Activated naive CD8-positive, alpha-beta T cell treated with anti-CD3 and anti-CD28 coated beads, Interleukin-2, amount 50 U/mL, for 24 hours (primary cell): ENCODE data around the gene BRME1.

Experiments
- ATAC-seq: fragments of 150-1000 bp; cut with Tn5 transposase; one replicate; pipeline ENCODE4 v1.10.0; 2021
- DNase-seq: peaks from one replicate; pipeline ENCODE4 v3.0.0; 2021
- H3K27ac Mint-ChIP-seq: one replicate; pipeline ENCODE4 v1.8.0; 2021; ENCODE audit warnings: mild to moderate bottlenecking, mixed read lengths
- H3K27me3 Mint-ChIP-seq: one replicate; pipeline ENCODE4 v1.8.0; 2021; ENCODE audit warnings: mixed read lengths
- H3K36me3 Mint-ChIP-seq: one replicate; pipeline ENCODE4 v1.8.0; 2021; ENCODE audit warnings: low read depth, mixed read lengths
- H3K4me1 Mint-ChIP-seq: one replicate; pipeline ENCODE4 v1.8.0; 2021; ENCODE audit warnings: mixed read lengths
- H3K4me3 Mint-ChIP-seq: one replicate; pipeline ENCODE4 v1.8.0; 2021; ENCODE audit warnings: mild to moderate bottlenecking, moderate library complexity, mixed read lengths
- H3K9me3 Mint-ChIP-seq: one replicate; pipeline ENCODE4 v1.8.0; 2021; ENCODE audit warnings: mixed read lengths

BRME1 gene

DNA sequence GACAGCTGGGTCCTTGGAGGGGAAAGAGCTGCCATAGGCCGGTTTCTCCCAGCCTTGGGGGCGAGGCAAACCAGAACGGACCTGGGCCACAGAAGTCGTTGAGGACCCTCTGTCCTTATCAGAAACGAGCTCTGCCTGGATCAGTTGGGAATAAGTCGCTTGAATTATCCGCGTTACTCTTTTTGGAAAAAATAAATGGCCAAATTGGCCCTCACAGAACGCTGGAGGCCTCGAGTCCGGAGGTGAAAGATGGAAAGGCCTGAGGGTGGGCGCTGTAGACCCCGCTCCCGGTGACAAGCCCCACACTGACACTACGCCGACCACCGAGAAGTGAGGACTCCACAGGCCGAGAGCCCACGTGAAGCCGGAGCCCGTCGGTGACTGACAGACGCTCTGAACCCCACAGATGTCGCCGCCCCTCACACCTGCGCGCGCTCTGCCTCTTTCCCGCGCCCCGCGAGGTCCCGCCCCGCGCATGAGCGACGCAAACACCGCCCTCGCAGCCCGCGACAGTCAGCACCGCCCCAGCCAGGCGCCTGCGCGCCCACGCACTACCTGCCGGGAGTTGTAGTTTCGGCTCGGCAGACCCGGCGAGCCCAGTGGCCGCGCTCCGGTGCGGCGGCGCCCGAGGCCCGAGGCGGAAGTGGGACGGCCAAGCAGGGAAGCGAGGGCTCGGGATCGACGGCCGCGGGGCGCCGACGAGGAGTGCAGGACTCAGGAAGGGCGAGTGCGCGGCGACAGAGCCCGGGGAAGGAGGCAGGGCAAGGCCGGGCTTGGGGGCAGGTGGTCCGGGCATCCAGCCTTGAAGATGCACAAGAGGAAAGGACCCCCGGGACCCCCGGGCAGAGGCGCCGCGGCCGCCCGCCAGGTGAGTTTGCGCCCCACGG lies at the start of gene BRME1, which contains the start of gene CC2D1A:
Gene BRME1 (minus strand): TSS at position 484 of the 887 bp plus-strand sequence. CDS start 1,225 bp downstream, outside the sequence.
Gene CC2D1A (plus strand): TSS at position 568 of the 887 bp plus-strand sequence. CDS start 241 bp downstream, at position 809.
- H3K4me1 Mint-ChIP-seq = peaks cover 15% of the 10 kb centered on the region
- ATAC-seq = peak; percentile 96

GRCh38 chr19:13954185-13954584 lies 48.3 kb upstream of the BRME1 start:
- Mint-ChIP-seq H3K36me3 (peaks cover 7% of the 10 kb centered on the region), H3K4me3 (peak overlapping the region; percentile 86), H3K9me3 (no peaks in the 10 kb centered on the region), H3K27ac (no peak overlapping the region), H3K4me1 (peaks cover 20% of the 10 kb centered on the region), H3K27me3 (no peaks in the 10 kb centered on the region)
- DNase-seq (no peak), ATAC-seq (no peak)

More for the DNA sequence above, at the start of gene BRME1, which contains the start of gene CC2D1A:
- Mint-ChIP-seq H3K36me3 (peaks cover 5% of the 10 kb centered on the region), H3K27ac (peak within 1 kb of the TSS; percentile 89), H3K4me3 (peak within 1 kb of the TSS; percentile 82), H3K9me3 (no peaks in the 10 kb centered on the region), H3K27me3 (no peaks in the 10 kb centered on the region)
- DNase-seq = peak; percentile 97

- peaks cover 5% of the 10 kb centered on the region for H3K36me3 Mint-ChIP-seq
- no peaks in the 10 kb centered on the region for H3K27me3 Mint-ChIP-seq
- peak; percentile 12 for DNase-seq
- H3K4me1 Mint-ChIP-seq = peaks cover 20% of the 10 kb centered on the region
- no peaks in the 10 kb centered on the region for H3K9me3 Mint-ChIP-seq
- peak overlapping the region; percentile 86 for H3K4me3 Mint-ChIP-seq
- ATAC-seq = no peak
- peak overlapping the region; percentile 74 for H3K27ac Mint-ChIP-seq
Observed at GRCh38 chr19:13952931-13953531, 47.1 kb upstream of the BRME1 start.

DNA sequence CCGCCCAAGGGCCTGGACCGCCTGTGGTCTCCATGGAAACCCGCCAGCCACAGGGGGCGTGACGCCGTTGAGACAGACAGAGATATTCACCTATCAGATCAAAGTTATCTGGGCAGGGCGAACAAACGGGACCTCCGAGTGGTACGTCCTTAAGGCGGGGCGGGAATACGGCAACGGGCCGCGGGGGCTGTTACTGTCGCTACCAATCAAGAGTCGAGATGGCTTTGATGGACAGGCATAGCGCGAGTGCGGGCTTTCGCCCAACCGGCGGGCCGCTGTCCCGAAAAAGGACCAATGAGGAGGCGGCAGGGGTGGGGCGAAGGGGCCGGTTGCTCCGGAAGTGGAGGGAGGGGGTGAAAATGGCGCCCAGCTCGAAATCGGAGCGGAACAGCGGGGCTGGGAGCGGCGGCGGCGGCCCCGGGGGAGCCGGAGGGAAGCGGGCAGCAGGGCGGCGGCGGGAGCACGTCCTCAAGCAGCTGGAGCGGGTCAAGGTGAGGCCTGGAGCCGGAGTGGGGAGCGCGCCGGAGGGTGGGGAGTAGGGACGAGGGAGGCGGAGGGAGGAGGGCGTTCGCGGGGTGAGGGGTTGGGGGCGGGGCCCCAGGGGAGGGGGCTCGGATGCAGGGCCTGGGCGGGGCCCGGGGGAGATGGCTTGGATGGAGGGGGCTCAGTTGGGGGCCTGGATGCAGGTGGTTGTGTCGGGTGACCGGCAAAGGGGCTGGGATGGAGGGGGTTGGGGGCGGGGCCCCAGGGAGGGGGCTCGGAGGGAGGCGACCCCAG lies 46.4 kb upstream of the BRME1 start, which contains the start of gene DCAF15:
Gene DCAF15 (plus strand): TSS at position 356 of the 777 bp plus-strand sequence. CDS start 4 bp downstream, at position 360.
- H3K4me3 Mint-ChIP-seq = peak within 1 kb of the TSS; percentile 91
- DNase-seq = peak; percentile 98

DNA sequence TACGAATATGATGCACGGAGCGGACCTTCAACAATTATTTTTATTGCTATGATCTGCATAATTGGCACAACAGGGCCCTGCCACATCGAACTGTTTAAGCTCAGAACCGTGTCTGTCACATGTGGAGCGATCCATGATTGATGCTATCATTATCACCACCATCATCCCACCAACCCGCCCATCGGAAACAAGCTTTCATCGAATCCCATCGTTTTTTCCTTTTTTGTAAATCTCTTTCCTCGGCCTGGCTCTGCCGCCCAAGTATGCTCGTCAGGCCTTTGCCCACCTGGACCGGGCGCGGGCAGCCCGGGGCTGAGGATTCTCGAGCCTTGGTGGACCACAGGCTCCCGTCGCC lies 45.9 kb upstream of the BRME1 start:
- H3K9me3 Mint-ChIP-seq = no peaks in the 10 kb centered on the region

More for the DNA sequence above, 46.4 kb upstream of the BRME1 start, which contains the start of gene DCAF15:
- H3K4me1 Mint-ChIP-seq = peaks cover 20% of the 10 kb centered on the region
- peak; percentile 99 for ATAC-seq
- H3K27ac Mint-ChIP-seq = peak within 1 kb of the TSS; percentile 91
- H3K27me3 Mint-ChIP-seq = no peaks in the 10 kb centered on the region
- no peaks in the 10 kb centered on the region for H3K9me3 Mint-ChIP-seq
- peaks cover 5% of the 10 kb centered on the region for H3K36me3 Mint-ChIP-seq

DNA sequence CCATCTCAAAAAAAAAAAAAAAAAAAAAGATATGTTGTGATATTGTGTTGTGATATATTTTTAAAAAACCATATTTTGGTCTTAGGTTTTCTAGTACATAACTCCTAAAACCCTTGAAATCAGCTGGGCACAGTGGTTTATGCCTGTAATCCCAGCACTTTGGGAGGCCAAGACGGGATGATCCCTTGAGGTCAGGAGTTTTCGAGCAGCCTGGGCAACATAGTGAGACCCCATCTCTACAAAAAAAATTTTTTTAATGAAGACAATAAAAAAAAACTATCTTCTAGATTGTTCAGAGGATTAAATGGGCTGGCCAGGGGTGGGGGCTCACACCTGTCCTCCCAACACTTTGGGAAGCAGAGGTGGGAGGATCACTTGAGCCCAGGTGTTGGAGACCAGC lies 45.1 kb upstream of the BRME1 start:
- DNase-seq = no peak
- ATAC-seq = no peak
- Mint-ChIP-seq H3K4me1 (peaks cover 20% of the 10 kb centered on the region), H3K4me3 (no peak overlapping the region), H3K27me3 (no peaks in the 10 kb centered on the region), H3K36me3 (peaks cover 2% of the 10 kb centered on the region), H3K9me3 (no peaks in the 10 kb centered on the region), H3K27ac (no peak overlapping the region)

More for the DNA sequence above, 45.9 kb upstream of the BRME1 start:
- H3K27ac Mint-ChIP-seq = peak overlapping the region; percentile 91
- ATAC-seq (peak; percentile 2), DNase-seq (no peak)
- peaks cover 2% of the 10 kb centered on the region for H3K36me3 Mint-ChIP-seq
- no peaks in the 10 kb centered on the region for H3K27me3 Mint-ChIP-seq
- H3K4me3 Mint-ChIP-seq = peak overlapping the region; percentile 91
- H3K4me1 Mint-ChIP-seq = peaks cover 20% of the 10 kb centered on the region

DNA sequence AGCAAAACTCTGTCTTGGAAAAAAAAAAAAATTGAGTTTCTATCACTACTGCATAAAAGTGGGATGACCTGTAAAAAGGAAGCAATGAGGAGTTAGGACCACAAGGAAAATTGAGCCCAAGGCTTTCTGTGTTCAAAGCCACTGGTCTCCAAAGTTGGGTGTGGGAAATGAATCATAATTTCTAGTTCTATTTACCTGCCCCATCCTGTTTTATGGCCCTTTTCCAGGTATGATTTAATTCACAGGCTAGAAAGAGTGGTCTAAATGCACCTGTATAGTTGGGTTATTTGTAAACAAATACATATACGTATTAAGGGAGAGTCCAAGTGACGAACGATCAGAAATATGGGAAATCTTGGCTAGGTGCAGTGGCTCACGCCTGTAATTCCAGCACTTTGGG lies 40.5 kb upstream of the BRME1 start:
- Mint-ChIP-seq H3K27me3 (no peaks in the 10 kb centered on the region), H3K9me3 (no peaks in the 10 kb centered on the region), H3K27ac (no peak overlapping the region), H3K4me3 (no peak overlapping the region), H3K4me1 (no peaks in the 10 kb centered on the region), H3K36me3 (no peaks in the 10 kb centered on the region)
- no peak for ATAC-seq
- no peak for DNase-seq

GRCh38 chr19:13942023-13942684 lies 36.2 kb upstream of the BRME1 start:
- Mint-ChIP-seq H3K4me1 (no peaks in the 10 kb centered on the region), H3K27me3 (peaks cover 4% of the 10 kb centered on the region), H3K36me3 (no peaks in the 10 kb centered on the region), H3K4me3 (no peak overlapping the region), H3K9me3 (no peaks in the 10 kb centered on the region), H3K27ac (no peak overlapping the region)
- ATAC-seq (no peak), DNase-seq (no peak)

- Mint-ChIP-seq H3K27me3 (peaks cover 4% of the 10 kb centered on the region), H3K4me3 (no peak within 1 kb of the TSS), H3K9me3 (no peaks in the 10 kb centered on the region), H3K4me1 (no peaks in the 10 kb centered on the region), H3K36me3 (no peaks in the 10 kb centered on the region), H3K27ac (no peak within 1 kb of the TSS)
- ATAC-seq (no peak), DNase-seq (no peak)
Observed at GRCh38 chr19:13938301-13939064, 32.6 kb upstream of the BRME1 start, which contains the start of gene PODNL1. Gene PODNL1, minus strand, starts transcription at chr19:13938417. Its CDS starts 236 bp downstream, at chr19:13938181.

DNA sequence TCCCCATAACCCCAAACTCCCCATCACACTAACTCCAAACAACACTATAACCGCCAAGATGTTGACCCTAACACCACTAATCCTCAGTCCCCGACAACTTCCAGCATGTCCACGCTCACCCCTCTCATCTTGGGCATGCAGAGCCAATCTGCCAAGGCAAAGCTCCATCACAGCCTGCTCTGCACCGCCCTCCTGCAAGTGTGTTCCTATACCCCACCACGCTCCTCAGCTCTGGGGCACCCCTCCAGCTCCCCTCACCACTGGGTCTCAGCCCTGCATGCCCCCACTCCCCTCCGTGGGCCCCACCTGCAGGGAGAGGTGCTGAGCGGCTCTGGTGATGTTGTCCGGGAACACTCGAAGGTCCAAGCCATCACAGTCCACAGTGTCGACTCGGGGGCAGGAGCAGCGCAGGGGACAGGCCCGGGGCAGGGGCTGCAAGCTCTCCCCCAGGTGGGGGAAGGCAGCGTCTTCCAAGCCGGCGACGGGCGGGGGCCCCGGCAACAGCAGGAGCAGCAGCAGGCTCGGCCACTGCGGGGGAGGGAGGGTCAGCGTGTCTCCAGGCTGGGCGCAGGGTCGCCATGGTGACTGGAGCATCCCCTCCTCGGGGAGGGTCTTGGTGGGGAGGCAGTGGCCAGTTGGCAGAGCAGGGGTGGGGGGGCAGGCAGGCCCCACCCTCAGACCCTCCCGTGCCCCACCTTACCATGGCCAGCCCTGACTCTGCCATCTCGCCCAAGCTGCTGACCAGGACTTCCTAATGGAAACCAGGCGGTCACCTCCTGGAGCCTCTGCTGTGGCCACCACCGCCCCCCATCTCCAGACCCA lies 31.8 kb upstream of the BRME1 start:
- H3K27ac Mint-ChIP-seq = no peak overlapping the region
- DNase-seq (no peak), ATAC-seq (no peak)
- H3K4me1 Mint-ChIP-seq = no peaks in the 10 kb centered on the region
- no peak overlapping the region for H3K4me3 Mint-ChIP-seq
- H3K9me3 Mint-ChIP-seq = no peaks in the 10 kb centered on the region
- no peaks in the 10 kb centered on the region for H3K36me3 Mint-ChIP-seq
- H3K27me3 Mint-ChIP-seq = peaks cover 4% of the 10 kb centered on the region

- ATAC-seq (no peak), DNase-seq (no peak)
- Mint-ChIP-seq H3K27me3 (peaks cover 4% of the 10 kb centered on the region), H3K27ac (no peak overlapping the region), H3K9me3 (no peaks in the 10 kb centered on the region), H3K4me1 (no peaks in the 10 kb centered on the region), H3K4me3 (no peak overlapping the region), H3K36me3 (no peaks in the 10 kb centered on the region)
Observed at GRCh38 chr19:13935765-13936510, 30.0 kb upstream of the BRME1 start.

- Mint-ChIP-seq H3K27me3 (peaks cover 4% of the 10 kb centered on the region), H3K27ac (no peak overlapping the region), H3K4me3 (no peak overlapping the region), H3K4me1 (no peaks in the 10 kb centered on the region), H3K36me3 (no peaks in the 10 kb centered on the region), H3K9me3 (no peaks in the 10 kb centered on the region)
- DNase-seq (no peak), ATAC-seq (no peak)
Observed at GRCh38 chr19:13934785-13935109, 28.8 kb upstream of the BRME1 start.
